GM10266 (cell line): ENCODE results near the gene LDAH.

Experiments used
- DNase-seq: peaks from one replicate; pipeline ENCODE4 v3.0.0; 2012; ENCODE audit errors: extremely low spot score
- TF ChIP-seq, protein P1 (sequence below): IDR thresholded peaks from 2 replicates; pipeline ENCODE4 v1.5.1; 2012; ENCODE audit warnings: mild to moderate bottlenecking, low read depth; ENCODE audit not compliant: control insufficient read depth, insufficient read depth; ENCODE audit errors: missing control alignments

LDAH gene

DNA sequence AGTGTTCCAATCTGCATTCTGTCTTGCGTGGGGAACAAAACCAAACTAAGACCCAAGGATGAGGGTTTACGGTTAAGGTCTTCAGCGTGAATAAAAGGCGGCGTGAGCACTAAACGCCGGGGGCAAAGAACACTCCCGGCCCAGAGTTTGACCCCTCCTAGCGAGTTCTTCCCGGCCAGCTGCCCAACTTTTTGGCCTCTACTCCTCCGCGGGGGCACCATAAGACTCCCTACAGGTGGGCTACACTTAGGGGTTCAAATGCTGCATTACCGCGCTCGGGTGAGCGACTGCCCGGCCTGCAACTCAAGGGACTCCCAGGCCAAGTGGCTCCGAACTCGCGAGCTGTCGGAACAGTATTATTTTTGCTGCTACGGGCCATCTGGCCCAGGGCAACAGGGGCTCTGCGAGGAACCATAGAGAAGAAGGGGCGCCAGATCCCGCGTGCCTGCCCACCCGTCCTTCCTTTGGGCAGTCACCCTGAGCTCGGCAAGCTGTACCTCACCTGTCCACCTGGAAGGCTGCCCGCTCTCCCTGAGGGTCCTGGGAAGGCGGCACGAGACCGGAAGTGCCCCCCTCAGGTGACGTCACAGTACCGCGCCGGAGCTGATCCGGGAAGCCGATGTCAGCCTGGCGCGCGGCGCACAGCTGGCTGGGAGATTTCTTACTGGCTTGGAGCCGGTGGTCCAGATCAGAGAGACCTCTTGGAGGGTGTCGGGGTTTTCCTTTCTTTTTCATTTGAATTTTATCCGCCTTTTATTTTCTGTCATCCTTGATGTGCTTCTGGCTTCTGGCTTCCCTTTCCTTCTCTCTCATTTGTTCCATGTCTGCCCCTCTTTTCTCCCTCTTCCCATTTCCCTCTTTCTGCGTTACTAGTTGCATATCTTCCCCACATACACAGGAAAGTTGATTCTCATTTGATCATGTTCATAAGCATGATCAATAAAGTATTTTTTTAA, at the start of gene LDAH:
TSS of gene LDAH (minus strand) at position 567 of the 956 bp plus-strand sequence. CDS start 21,638 bp downstream, outside the sequence.
- TF ChIP-seq, protein P1, sequence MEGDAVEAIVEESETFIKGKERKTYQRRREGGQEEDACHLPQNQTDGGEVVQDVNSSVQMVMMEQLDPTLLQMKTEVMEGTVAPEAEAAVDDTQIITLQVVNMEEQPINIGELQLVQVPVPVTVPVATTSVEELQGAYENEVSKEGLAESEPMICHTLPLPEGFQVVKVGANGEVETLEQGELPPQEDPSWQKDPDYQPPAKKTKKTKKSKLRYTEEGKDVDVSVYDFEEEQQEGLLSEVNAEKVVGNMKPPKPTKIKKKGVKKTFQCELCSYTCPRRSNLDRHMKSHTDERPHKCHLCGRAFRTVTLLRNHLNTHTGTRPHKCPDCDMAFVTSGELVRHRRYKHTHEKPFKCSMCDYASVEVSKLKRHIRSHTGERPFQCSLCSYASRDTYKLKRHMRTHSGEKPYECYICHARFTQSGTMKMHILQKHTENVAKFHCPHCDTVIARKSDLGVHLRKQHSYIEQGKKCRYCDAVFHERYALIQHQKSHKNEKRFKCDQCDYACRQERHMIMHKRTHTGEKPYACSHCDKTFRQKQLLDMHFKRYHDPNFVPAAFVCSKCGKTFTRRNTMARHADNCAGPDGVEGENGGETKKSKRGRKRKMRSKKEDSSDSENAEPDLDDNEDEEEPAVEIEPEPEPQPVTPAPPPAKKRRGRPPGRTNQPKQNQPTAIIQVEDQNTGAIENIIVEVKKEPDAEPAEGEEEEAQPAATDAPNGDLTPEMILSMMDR: no peak

DNA sequence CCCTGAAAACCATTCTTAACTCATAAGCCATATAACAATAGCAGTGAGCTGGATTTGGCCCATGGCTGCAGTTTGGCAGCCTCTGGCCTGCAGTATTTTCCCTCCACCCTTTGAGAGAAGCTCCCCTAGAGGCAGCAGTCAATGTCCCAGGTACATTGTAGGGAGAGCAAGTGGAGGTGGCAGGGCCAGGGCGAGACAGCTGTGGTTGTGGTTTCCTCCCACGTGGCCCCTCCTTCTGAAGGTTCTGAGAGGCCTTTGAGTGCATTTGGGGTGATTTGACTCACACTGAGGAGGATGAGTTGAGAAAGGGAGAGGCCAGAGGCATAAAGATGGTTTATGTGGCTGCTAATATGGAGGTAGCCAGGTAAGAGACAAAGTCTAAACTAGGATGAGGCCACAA, 45.5 kb upstream of the LDAH start:
- peak; percentile 61 for DNase-seq
- TF ChIP-seq, protein P1: no peak

More for the DNA sequence above, at the start of gene LDAH:
- peak; percentile 85 for DNase-seq

DNA sequence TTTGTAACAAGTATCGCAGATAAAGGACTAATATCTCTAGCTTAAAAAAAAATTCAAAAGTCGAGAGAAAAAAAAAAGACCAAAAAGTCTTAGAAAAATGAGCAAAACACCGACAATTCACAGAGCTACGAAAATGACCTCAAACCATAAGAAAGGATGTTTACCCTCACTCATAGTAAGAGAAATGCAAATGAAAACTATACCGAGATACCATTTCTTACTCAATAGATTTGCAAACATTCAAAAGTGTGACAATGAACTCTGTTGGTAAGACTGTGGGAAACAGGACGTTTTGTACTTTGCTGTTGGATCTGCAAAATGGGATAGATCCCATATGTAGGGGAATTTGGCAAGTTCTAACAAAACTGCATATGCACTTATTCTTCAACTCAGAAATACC, 39.9 kb upstream of the LDAH start:
- TF ChIP-seq, protein P1: no peak
- no peak for DNase-seq

DNA sequence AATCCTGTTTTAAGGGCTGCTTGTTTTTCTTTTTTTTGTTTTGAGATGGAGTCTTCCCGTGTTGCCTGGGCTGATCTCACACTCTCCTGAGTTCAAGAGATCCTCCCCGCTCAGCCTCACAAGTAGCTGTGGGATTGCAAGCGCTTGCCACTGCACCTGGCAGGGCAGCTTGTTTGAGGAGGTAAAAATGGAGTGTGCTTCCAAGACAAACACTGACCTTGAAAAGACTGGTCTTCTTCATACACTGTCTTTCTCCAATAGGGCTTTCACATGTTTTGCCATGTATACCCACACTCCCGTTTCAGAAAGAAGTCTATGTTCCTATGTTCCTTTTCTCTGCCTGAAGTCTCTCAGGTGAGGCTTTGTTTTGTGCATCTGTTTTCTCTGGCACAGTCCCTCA, 32.6 kb upstream of the LDAH start:
- TF ChIP-seq, protein P1: no peak
- no peak for DNase-seq

DNA sequence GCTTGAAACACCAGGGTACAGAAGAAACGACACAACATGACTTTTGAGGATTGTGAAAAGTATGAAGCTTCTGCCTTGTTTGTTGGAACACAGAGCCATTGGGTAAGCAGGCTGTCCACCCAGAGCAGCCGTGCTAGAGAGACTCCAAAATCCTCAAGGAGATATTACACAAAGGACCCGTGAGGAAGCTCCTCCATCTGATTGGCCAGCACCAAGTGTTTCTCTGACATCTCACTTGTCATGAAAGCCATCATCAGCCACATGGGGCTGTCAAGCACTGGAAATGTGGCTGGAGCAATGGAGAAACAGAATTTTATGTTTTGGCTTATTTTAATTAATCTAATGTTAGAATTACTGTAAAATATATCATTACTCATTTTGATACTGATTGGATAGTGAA, 29.8 kb upstream of the LDAH start:
- no peak for DNase-seq

DNA sequence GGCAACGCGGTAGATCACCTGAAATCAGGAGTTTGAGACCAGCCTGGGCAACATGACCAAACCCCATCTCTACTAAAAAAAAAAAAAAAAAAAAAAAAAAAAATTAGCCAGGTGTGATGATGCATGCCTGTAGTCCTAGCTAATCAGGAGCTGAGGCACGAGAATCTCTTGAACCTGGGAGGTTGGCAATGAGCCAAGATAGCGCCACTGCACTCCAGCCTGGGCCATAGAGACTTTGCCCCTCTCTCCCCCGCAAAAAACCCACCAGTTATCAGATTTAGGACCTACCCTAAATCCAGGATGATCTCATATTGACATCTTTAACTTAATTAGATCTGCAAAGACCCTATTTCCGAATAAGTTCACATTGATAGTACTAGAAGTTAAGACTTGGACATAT, 29.2 kb upstream of the LDAH start:
- TF ChIP-seq, protein P1: no peak
- no peak for DNase-seq

More for the DNA sequence above, 29.8 kb upstream of the LDAH start:
- TF ChIP-seq, protein P1: no peak

DNA sequence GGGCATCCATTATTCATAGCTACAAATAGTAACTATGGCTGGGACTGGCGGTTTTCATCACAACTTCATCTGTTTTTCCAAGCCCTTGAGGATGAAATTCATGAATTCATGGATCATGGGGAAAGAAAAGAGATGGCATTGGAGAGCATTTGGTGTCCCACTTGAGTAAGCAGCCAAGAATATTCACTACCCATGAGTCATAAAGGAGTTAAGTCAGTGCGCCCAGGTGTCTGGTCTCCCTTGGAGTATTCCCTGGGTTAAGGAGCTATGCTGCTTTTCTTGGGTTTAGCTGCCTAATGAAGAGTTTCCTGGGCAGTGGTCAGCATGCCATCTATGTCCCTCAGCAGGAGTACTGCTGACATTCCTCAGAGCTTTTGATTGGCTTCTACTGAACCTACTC, 21.3 kb upstream of the LDAH start:
- DNase-seq: no peak
- TF ChIP-seq, protein P1: no peak
